Spinal cord (tissue), 10 donors: ENCODE results near the gene DHX34. TPM values are rescaled to one million over a fixed set of nuclear protein-coding genes. Genes with fewer than 3 reads are reported as not detected.

Experiments used
- DNase-seq, 6 donors: peaks; one replicate each; pipeline versions ENCODE4 v3.0.0 to v3.0.0-alpha.2; 2013 to 2015; ENCODE audit warnings: low spot score in 6 of 6, low read depth in 4 of 6
- H3K27ac ChIP-seq: one replicate; pipeline ENCODE4 v1.5.1; 2013; ENCODE audit warnings: low read depth, low read length, control low read depth
- H3K27me3 ChIP-seq: one replicate; pipeline ENCODE4 v1.6.1; 2013; ENCODE audit warnings: low read length; ENCODE audit not compliant: control insufficient read depth, insufficient read depth
- H3K36me3 ChIP-seq: one replicate; pipeline ENCODE4 v1.6.1; 2013; ENCODE audit warnings: low read length; ENCODE audit not compliant: control insufficient read depth, insufficient read depth
- H3K4me1 ChIP-seq: one replicate; pipeline ENCODE4 v1.6.1; 2013; ENCODE audit warnings: low read length; ENCODE audit not compliant: control insufficient read depth, insufficient read depth
- H3K4me3 ChIP-seq: one replicate; pipeline ENCODE4 v1.5.1; 2013; ENCODE audit warnings: low read depth, low read length, control low read depth
- H3K9me3 ChIP-seq: one replicate; pipeline ENCODE4 v1.6.1; 2013; ENCODE audit warnings: low read length; ENCODE audit not compliant: control insufficient read depth, insufficient read depth
- WGBS: methylation state at CpG from one replicate; pipeline ENCODE4 v1.1.5; 2013; ENCODE audit warnings: missing lambda C conversion rate; ENCODE audit not compliant: insufficient coverage; 5-methylcytosine and 5-hydroxymethylcytosine counted together
- polyA plus RNA-seq, 2 donors: library from polyadenylated mRNA; unstranded; fragments of 120-200 nt; gene quantifications; one replicate each; pipeline ENCODE4 v1.2.1, GENCODE V29; 2013; ENCODE audit not compliant: insufficient read length in 2 of 2
- total RNA-seq, 2 donors: library from RNA; depleted of rRNA in 1 of 2; stranded (reverse); fragments of 120-200 nt in 1 of 2; fragments of >200 nt in 1 of 2; gene quantifications; one replicate each; pipeline versions ENCODE4 v1.2.3 to v1.2.4, GENCODE V29; 2013 to 2014
- donor health status: healthy.

Gene DHX34
- total and polyA plus RNA-seq, 4 donors: 7.1 to 18.9 (median 14.5) TPM

- Histone ChIP-seq H3K4me3 (no peak overlapping the region), H3K9me3 (no peaks in the 10 kb centered on the region), H3K27me3 (peaks cover 4% of the 10 kb centered on the region), H3K4me1 (no peaks in the 10 kb centered on the region), H3K36me3 (no peaks in the 10 kb centered on the region), H3K27ac (no peak overlapping the region)
- WGBS: 88% methylated on average over 1 of the region's 2 CpGs
- DNase-seq: no peak
Observed at GRCh38 chr19:47310323-47310722, 38.8 kb upstream of the DHX34 start.

DNA sequence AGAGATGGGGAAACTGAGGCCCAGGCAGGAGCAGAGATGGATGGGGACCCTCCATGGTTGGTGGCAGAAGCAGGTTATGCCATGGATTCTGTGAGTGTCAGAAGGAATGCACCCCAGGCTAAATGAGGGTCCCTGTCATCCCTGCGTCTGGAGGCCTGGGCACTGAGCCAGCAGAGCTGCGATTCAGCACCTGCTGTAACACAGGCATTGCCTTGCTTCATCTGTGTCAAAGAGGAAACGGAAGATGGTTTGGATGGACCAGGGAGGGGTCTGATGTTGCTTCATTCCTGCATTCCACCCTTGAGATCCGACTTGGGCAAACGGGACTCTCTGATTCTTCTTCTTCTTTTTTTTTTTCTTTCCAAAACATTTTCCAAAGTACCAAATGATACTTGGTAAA lies 38.3 kb upstream of the DHX34 start:
- Histone ChIP-seq H3K4me3 (no peak overlapping the region), H3K27ac (no peak overlapping the region)
- peak in 2 of 6 donors; percentile 55 for DNase-seq

DNA sequence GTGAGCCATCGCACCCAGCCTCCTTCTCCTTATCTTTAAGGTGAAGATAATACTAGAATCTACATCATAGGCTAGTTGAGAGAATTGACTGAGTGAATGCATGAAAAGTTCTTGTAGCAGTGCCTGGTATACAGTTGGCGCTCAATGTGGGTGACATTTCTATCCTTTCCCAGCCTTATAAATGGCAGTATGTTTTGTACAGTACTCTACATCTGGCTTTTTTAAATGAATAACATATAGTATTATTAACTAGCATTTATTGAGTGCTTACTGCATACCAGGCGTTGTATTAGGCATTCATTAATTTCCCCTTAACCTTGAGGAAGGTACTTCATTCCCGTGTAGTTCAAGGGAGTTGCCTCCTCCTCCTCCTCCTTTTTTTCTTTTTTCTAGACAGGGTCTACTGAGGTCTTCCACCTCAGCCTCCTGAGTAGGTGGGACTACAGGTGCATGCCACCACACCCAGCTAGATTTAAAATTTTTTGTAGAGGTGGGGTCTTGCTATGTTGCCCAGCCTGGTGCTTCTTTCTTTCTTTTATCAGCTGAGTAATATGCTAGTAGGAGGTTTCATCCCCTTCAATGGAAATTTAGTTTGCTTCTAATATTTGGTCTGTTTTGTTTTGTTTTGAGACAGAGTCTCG lies 36.6 kb upstream of the DHX34 start:
- H3K27me3 ChIP-seq: peaks cover 4% of the 10 kb centered on the region
- DNase-seq: no peak
- H3K27ac ChIP-seq: no peak overlapping the region
- H3K9me3 ChIP-seq: no peaks in the 10 kb centered on the region
- no peaks in the 10 kb centered on the region for H3K4me1 ChIP-seq
- WGBS: 92% methylated on average over 1 of the region's 5 CpGs
- no peak overlapping the region for H3K4me3 ChIP-seq
- H3K36me3 ChIP-seq: no peaks in the 10 kb centered on the region

More for the DNA sequence above, 38.3 kb upstream of the DHX34 start:
- no peaks in the 10 kb centered on the region for H3K9me3 ChIP-seq
- WGBS: 26% methylated on average over 4 of the region's 5 CpGs
- no peaks in the 10 kb centered on the region for H3K36me3 ChIP-seq
- peaks cover 4% of the 10 kb centered on the region for H3K27me3 ChIP-seq
- no peaks in the 10 kb centered on the region for H3K4me1 ChIP-seq

- Histone ChIP-seq H3K27ac (no peak overlapping the region), H3K36me3 (no peaks in the 10 kb centered on the region), H3K27me3 (peaks cover 4% of the 10 kb centered on the region), H3K9me3 (no peaks in the 10 kb centered on the region), H3K4me1 (no peaks in the 10 kb centered on the region), H3K4me3 (no peak overlapping the region)
- DNase-seq: no peak
- WGBS: no CpG with 5 or more reads among the region's 10 CpGs
Observed at GRCh38 chr19:47313754-47314295, 35.3 kb upstream of the DHX34 start.

GRCh38 chr19:47315125-47315821 lies 33.8 kb upstream of the DHX34 start:
- H3K9me3 ChIP-seq: no peaks in the 10 kb centered on the region
- 47% methylated on average over 9 of the region's 12 CpGs for WGBS
- no peaks in the 10 kb centered on the region for H3K27me3 ChIP-seq
- H3K27ac ChIP-seq: no peak overlapping the region
- H3K4me1 ChIP-seq: no peaks in the 10 kb centered on the region
- DNase-seq: peak in 1 of 6 donors; percentile 35
- H3K4me3 ChIP-seq: no peak overlapping the region
- no peaks in the 10 kb centered on the region for H3K36me3 ChIP-seq

- Histone ChIP-seq H3K4me1 (no peaks in the 10 kb centered on the region), H3K4me3 (no peak overlapping the region), H3K36me3 (no peaks in the 10 kb centered on the region), H3K9me3 (no peaks in the 10 kb centered on the region), H3K27ac (no peak overlapping the region), H3K27me3 (no peaks in the 10 kb centered on the region)
- WGBS: 90% methylated on average over 2 of the region's 4 CpGs
- DNase-seq: no peak
Observed at GRCh38 chr19:47316513-47316912, 32.6 kb upstream of the DHX34 start.

DNA sequence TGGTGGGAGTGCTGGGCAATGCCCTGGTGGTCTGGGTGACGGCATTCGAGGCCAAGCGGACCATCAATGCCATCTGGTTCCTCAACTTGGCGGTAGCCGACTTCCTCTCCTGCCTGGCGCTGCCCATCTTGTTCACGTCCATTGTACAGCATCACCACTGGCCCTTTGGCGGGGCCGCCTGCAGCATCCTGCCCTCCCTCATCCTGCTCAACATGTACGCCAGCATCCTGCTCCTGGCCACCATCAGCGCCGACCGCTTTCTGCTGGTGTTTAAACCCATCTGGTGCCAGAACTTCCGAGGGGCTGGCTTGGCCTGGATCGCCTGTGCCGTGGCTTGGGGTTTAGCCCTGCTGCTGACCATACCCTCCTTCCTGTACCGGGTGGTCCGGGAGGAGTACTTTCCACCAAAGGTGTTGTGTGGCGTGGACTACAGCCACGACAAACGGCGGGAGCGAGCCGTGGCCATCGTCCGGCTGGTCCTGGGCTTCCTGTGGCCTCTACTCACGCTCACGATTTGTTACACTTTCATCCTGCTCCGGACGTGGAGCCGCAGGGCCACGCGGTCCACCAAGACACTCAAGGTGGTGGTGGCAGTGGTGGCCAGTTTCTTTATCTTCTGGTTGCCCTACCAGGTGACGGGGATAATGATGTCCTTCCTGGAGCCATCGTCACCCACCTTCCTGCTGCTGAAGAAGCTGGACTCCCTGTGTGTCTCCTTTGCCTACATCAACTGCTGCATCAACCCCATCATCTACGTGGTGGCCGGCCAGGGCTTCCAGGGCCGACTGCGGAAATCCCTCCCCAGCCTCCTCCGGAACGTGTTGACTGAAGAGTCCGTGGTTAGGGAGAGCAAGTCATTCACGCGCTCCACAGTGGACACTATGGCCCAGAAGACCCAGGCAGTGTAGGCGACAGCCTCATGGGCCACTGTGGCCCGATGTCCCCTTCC lies 28.9 kb upstream of the DHX34 start:
- no peaks in the 10 kb centered on the region for H3K27me3 ChIP-seq
- H3K36me3 ChIP-seq: no peaks in the 10 kb centered on the region
- H3K4me1 ChIP-seq: no peaks in the 10 kb centered on the region
- no peaks in the 10 kb centered on the region for H3K9me3 ChIP-seq
- no peak for DNase-seq
- WGBS: 92% methylated on average over 40 of the region's 46 CpGs
- H3K27ac ChIP-seq: no peak overlapping the region
- H3K4me3 ChIP-seq: no peak overlapping the region

- Histone ChIP-seq H3K4me1 (no peaks in the 10 kb centered on the region), H3K4me3 (no peak overlapping the region), H3K36me3 (no peaks in the 10 kb centered on the region), H3K27me3 (no peaks in the 10 kb centered on the region), H3K27ac (no peak overlapping the region), H3K9me3 (no peaks in the 10 kb centered on the region)
- no peak for DNase-seq
- WGBS: no CpG with 5 or more reads among the region's 1 CpG
Observed at GRCh38 chr19:47321630-47322029, 27.5 kb upstream of the DHX34 start.

DNA sequence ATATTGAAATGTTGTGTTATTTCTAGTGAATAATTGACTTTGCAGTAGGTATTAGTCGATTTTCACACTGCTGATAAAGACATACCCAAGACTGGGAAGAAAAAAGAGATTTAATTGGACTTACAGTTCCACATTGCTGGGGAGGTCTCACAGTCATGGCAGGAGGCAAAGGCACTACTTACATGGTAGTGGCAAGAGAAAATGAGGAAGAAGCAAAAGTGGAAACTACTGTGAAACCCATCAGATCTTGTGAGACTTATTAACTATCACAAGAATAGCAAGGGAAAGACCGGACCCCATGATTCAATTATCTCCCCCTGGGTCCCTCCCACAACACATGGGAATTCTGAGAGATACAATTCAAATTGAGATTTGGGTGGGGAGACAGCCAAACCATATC lies 27.1 kb upstream of the DHX34 start:
- no peak for DNase-seq
- Histone ChIP-seq H3K27ac (no peak overlapping the region), H3K4me1 (no peaks in the 10 kb centered on the region), H3K9me3 (no peaks in the 10 kb centered on the region), H3K4me3 (no peak overlapping the region), H3K27me3 (no peaks in the 10 kb centered on the region), H3K36me3 (no peaks in the 10 kb centered on the region)
- WGBS: 60% methylated on average over 1 of the region's 2 CpGs
